Activated CD8-positive, alpha-beta memory T cell treated with anti-CD3 and anti-CD28 coated beads, Interleukin-2, amount 10 ng/mL, durations not matched to agents 7 days and 5 days (primary cell): Measurements from ENCODE around the gene TSPOAP1. TPM values are rescaled to one million over a fixed set of nuclear protein-coding genes. Genes with fewer than 3 reads are reported as not detected.

Experiments used
- ATAC-seq: fragments of 150-1000 bp; cut with Tn5 transposase; one replicate; pipeline ENCODE4 v1.10.0; 2021; ENCODE audit warnings: moderate library complexity
- CTCF ChIA-PET: fragments of 350-600 bp; sonication (Branson Sonifier 250); formaldehyde crosslinking; loops from one replicate; lab custom pipeline; 2021; ENCODE audit warnings: antibody characterized with exemption; lab: Charles Lee
- DNase-seq: peaks from one replicate; pipeline ENCODE4 v3.0.0-alpha.2; 2020
- H3K27ac Mint-ChIP-seq: one replicate; pipeline ENCODE4 v1.8.0; 2021; ENCODE audit warnings: mild to moderate bottlenecking, mixed read lengths
- H3K27me3 Mint-ChIP-seq: one replicate; pipeline ENCODE4 v1.8.0; 2021; ENCODE audit warnings: mixed read lengths
- H3K36me3 Mint-ChIP-seq: one replicate; pipeline ENCODE4 v1.8.0; 2021; ENCODE audit warnings: mild to moderate bottlenecking, mixed read lengths
- H3K4me1 Mint-ChIP-seq: one replicate; pipeline ENCODE4 v1.8.0; 2021; ENCODE audit warnings: mixed read lengths
- H3K4me3 Mint-ChIP-seq: one replicate; pipeline ENCODE4 v1.8.0; 2021; ENCODE audit warnings: mild to moderate bottlenecking, moderate library complexity, mixed read lengths
- H3K9me3 Mint-ChIP-seq: one replicate; pipeline ENCODE4 v1.8.0; 2022; ENCODE audit warnings: low read depth, mixed read lengths
- total RNA-seq, 2 experiments: library from RNA; stranded (reverse); gene quantifications; one replicate each; pipeline ENCODE4 v1.2.3, GENCODE V29; 2021

The TSPOAP1 gene
- total RNA-seq, 2 experiments from 2014 or later, result 25.6 to 66.3 TPM

DNA sequence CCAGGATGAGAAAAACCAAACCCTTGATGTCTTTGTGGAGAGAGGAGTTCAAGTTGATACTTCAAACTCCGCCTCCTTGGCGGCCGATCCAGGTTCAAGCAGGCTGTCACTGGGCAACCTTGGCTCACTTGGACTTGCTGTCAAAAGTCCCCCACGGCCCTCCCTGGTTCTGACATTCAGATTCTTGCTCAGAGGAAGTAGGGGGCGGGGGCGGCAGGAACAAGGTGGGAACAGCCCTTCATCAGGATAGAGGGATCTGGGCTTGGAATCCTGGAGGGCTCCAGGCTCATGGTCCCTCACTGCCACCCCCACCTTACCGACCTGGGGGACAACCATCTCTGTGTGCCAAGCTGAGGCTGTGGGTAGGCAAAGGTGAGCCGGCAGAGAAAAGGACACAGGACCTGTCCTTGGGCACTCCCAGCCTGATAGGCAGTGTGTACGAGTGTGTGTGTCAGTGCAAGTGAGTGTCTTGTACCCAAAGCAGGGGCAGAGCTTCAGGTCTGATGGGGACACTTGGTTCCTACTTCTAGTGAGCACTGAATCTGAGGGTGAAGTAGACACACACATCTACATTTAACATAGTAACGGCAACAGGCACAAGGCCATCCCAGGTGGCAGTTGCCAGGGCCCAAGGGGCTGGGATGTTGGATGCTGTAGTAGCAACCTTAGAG, 6.6 kb upstream of the TSPOAP1 start:
- peaks cover 52% of the 10 kb centered on the region for H3K36me3 Mint-ChIP-seq
- peaks cover 27% of the 10 kb centered on the region for H3K4me1 Mint-ChIP-seq
- no peaks in the 10 kb centered on the region for H3K9me3 Mint-ChIP-seq
- ATAC-seq (no peak), DNase-seq (peak; percentile 80)
- H3K27me3 Mint-ChIP-seq, result peaks cover 3% of the 10 kb centered on the region
- peak overlapping the region; percentile 98 for H3K27ac Mint-ChIP-seq
- peak overlapping the region; percentile 83 for H3K4me3 Mint-ChIP-seq
- CTCF ChIA-PET, result interaction anchor here (5.9 to 7.2 kb wide), 2 partner anchors 8 to 16 kb away, joined by 69 to 112 read pairs; partner anchors contain the start of gene SUPT4H1

DNA sequence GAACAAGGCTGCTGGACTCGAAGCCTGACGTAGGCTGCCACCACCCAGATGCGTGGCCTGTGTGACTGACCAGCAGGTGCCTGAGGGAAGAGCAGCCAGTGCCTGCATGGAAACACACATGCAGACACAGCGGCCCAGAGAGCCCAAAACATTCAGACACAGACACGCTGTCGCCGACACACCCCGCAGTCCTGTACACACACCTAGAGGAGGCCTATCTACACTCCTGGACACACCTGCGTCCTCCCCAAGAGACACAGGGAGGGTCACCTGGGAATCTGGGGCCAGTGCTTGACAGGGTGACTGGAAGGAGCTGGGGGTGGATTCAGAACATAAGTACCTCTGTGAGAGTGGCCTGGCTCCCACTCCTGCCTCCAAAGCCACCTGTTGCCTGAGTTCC, 6.1 kb upstream of the TSPOAP1 start:
- CTCF ChIA-PET, result interaction anchor here (1.7 to 7.2 kb wide), 2 partner anchors 9 to 17 kb away, joined by 7 to 112 read pairs; partner anchors contain the start of gene SUPT4H1
- H3K4me1 Mint-ChIP-seq, result peaks cover 26% of the 10 kb centered on the region
- H3K36me3 Mint-ChIP-seq, result peaks cover 51% of the 10 kb centered on the region
- ATAC-seq, result no peak
- peak; percentile 50 for DNase-seq
- no peaks in the 10 kb centered on the region for H3K9me3 Mint-ChIP-seq
- H3K4me3 Mint-ChIP-seq, result peak overlapping the region; percentile 83
- peak overlapping the region; percentile 98 for H3K27ac Mint-ChIP-seq
- H3K27me3 Mint-ChIP-seq, result peaks cover 3% of the 10 kb centered on the region

DNA sequence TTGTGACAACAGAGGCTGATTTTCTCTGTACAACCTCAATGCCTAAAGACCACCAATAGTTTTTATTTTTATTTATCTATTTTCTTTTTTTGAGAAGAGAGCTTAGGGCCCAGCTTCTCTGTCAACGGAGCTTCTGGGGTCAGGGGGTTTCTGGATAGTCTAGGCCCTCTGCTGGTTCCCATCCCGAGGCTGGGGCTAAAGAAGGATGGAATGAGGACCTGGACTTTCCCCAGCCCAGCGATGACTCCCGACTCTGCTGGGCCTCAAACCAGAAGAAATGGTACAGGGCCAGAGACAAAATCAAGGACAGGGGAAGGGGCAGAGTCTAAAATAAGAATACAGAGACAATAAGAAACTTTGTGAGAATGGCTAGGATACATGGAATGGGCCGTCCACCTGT, 5.7 kb upstream of the TSPOAP1 start:
- Mint-ChIP-seq H3K9me3 (no peaks in the 10 kb centered on the region), H3K4me1 (peaks cover 30% of the 10 kb centered on the region), H3K36me3 (peaks cover 51% of the 10 kb centered on the region), H3K4me3 (peak overlapping the region; percentile 83), H3K27me3 (peaks cover 3% of the 10 kb centered on the region), H3K27ac (peak overlapping the region; percentile 98)
- CTCF ChIA-PET, result interaction anchor here (1.7 to 7.2 kb wide), 2 partner anchors 9 to 18 kb away, joined by 7 to 112 read pairs; partner anchors contain the start of gene SUPT4H1
- ATAC-seq (no peak), DNase-seq (no peak)

DNA sequence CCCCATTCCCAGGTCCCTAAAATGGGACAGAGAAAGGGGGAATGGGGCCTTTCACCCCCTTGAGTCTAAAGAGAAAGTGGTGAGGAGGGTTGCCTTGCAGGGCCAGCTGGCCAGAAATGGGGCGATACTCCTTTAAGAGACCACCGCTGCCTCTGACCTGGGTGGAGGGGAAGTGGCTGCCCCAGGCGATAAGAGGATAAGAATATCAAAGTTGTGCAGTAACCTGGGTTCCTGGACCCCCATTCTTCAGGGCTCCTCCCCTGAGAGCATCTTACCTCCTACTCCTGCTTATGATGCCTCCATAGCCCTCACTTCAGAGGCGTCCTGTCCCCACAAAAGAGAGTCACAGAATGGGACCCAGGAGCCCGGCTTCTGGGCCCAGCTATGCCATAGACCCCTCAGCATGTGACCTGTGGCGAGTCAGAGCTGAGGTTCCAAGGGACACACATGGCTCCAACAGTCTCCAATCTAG, 5.2 kb upstream of the TSPOAP1 start:
- Mint-ChIP-seq H3K36me3 (peaks cover 53% of the 10 kb centered on the region), H3K27ac (peak overlapping the region; percentile 98), H3K4me3 (peak overlapping the region; percentile 83), H3K9me3 (no peaks in the 10 kb centered on the region), H3K4me1 (peaks cover 35% of the 10 kb centered on the region), H3K27me3 (peaks cover 3% of the 10 kb centered on the region)
- CTCF ChIA-PET, result interaction anchor here (1.1 to 7.2 kb wide), 3 partner anchors 10 to 18 kb away, joined by 5 to 112 read pairs (median 7); partner anchors contain the start of gene SUPT4H1
- ATAC-seq (no peak), DNase-seq (peak; percentile 85)

DNA sequence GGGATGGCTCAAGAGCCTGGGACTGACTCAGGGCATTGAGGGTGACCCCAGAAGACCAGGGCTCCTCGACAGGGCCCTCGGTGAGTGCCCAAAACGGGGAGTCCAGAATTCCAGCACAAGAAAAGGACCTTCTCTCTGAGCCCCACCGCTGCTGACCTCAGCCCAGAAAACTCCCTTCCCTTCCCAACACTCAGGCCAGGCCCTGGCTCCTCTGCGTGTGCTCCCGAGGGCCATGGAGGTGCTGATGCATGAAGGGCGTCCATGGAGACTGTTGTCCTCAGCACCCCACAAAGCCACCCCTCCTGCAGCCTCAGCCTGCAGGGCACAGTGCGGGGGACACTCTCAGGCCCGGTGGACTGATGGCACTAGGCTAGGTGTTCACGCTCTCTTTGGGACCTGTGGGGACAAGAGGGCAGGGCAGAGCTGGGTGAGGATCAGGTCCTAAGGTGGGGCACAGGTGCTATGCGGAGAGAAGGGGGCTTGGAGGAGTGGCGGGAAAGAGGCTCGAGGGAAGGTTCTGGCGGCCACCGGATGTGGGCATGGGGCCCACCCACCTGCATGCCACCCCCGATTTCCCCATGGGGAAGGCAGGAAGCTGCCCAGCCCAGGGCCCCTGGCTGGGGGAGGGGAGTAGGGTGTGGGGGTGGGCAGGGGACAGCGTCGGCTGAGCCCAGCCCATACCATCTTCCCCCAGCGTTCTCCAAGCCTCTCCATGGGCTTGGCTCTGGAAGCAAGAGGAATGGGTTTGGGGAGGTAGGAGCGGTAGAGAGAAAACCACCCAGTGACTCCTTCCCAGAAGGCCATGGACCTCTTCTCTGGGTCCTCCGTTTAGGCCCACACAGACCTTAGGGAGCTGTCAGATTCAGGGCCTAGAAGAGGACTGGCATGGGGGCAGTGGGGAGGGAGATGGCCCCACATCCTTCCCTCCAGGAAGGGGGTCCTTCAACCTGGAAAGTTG, 4.5 kb upstream of the TSPOAP1 start:
- CTCF ChIA-PET, result interaction anchor here (0.7 to 7.2 kb wide), 6 partner anchors 10 to 326 kb away, joined by 3 to 112 read pairs (median 4); partner anchors contain the start of genes SRSF1 and SUPT4H1
- Mint-ChIP-seq H3K9me3 (no peaks in the 10 kb centered on the region), H3K27me3 (peaks cover 3% of the 10 kb centered on the region), H3K36me3 (peaks cover 53% of the 10 kb centered on the region), H3K4me3 (peak overlapping the region; percentile 83), H3K4me1 (peaks cover 42% of the 10 kb centered on the region), H3K27ac (peak overlapping the region; percentile 98)
- no peak for ATAC-seq
- DNase-seq, result peak; percentile 85

DNA sequence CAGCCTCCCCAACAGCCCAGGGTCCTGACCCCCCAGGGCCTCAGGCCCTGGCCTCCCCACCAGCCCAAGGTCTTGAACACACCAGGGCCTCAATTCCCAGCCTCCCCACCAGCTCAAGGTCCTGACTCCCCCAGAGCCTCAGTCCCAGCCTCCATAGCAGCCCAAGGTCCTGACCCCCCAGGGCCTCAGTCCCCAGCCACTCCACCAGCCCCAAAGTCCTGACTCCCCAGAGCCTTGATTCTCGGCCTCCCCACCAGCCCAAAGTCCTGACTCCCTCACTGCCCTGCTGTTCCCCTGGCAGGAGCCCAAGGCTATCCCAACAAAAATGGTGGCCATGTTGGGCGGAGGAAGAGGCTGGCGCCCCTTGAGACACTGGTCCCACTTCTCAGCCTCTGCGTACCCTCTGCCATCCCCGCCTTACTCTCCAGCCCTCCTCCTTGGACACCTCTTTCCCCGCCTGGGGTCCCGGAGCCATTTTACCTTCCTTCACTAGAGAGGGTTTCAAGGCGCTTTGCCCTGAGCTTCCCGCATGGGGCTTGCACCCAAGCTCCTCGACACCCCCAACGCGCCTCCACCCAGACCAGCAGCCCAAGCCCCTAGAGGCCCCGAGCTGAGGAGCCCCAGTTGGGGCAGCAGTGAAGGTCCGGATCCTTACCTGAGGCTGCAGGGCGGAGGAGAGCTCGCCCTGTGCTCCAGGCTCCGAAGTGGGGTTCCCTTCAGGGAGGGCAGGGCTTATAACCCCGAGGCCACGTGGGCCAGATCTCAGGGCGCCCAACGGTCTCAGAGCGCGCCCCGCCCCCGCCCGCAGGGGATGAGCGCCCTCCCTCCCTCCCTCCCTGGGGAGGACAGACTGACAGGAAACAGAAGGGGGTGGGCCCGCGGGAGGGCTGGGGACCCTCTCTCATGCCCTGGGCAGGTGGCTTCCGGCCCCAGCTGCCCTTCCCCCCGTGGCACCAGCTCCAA, 3.5 kb upstream of the TSPOAP1 start:
- DNase-seq, result peak; percentile 96
- Mint-ChIP-seq H3K4me1 (peaks cover 47% of the 10 kb centered on the region), H3K27me3 (peaks cover 3% of the 10 kb centered on the region), H3K36me3 (peaks cover 52% of the 10 kb centered on the region), H3K9me3 (no peaks in the 10 kb centered on the region), H3K27ac (peak overlapping the region; percentile 99), H3K4me3 (peak overlapping the region; percentile 83)
- CTCF ChIA-PET, result interaction anchor here (0.7 to 7.2 kb wide), 4 partner anchors 11 to 325 kb away, joined by 3 to 112 read pairs (median 4); partner anchors contain the start of genes SRSF1 and SUPT4H1
- peak; percentile 27 for ATAC-seq

DNA sequence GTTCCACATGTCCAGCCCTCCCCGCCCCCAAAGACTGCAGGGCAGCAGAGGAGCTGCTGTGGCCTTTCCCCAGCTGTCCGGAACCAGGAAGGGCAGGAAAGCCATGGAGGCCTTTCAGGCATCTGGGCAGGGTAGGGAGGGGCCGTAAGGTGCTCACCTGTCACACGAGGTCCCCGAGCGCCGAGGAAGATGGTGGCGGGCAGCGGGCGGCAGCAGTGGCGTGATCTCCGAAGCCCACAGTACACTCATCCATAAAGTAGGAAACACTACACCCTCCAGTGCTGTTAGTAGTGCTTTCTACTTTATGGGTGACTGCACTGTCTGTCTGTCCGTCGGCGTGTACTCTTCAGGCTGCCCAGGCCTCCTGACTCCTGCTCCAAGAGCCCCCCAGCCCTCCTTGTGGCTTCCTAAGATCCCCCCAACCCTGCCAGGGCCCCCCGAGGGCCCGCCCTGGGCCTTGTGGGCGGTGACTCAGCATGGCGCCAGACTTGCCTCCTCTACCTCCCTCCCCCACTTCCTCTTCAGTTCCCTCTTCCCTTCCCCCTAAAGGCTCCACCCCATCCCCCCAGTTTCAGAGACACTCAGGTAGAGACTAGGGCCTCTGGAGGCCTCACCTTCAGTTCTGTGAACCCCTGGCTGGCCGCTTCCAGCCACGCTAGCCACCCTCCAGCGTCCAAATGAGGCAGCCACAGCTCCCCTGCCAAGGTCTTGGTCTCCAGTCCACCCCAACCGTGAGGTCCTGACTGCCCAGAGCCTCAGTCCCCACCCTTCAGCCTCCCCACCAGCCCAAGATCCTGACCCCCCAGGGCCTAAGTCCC, 2.6 kb upstream of the TSPOAP1 start:
- peak; percentile 86 for DNase-seq
- H3K4me1 Mint-ChIP-seq, result peaks cover 41% of the 10 kb centered on the region
- CTCF ChIA-PET, result interaction anchor here (1.2 to 7.2 kb wide), 3 partner anchors 12 to 21 kb away, joined by 3 to 112 read pairs (median 4); partner anchors contain the start of gene SUPT4H1
- H3K27me3 Mint-ChIP-seq, result peaks cover 3% of the 10 kb centered on the region
- H3K36me3 Mint-ChIP-seq, result peaks cover 48% of the 10 kb centered on the region
- H3K27ac Mint-ChIP-seq, result peak overlapping the region; percentile 99
- ATAC-seq, result no peak
- no peaks in the 10 kb centered on the region for H3K9me3 Mint-ChIP-seq
- H3K4me3 Mint-ChIP-seq, result peak overlapping the region; percentile 83

DNA sequence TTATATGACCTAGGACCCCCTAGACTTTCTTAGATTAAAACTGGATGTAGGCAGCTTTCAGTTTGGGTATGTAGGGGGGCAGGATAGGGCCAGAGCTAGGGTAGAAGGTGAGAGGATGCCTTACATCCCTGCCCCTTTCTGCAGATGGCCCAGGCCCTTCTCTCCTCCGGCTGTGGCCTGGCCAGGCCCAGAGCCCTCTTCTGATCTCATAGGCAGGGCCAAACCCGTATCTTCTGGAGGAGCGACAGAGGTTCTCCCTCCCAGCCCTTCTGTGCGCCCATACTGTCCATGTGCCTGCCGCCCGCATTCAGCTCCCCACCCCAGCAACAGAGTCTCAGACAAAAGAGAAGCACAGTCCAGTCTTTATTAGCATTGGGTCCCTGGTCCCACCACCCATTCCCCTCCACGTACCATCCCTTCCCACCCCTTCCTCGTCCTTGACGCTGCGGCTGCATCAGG, 2.0 kb upstream of the TSPOAP1 start:
- peaks cover 3% of the 10 kb centered on the region for H3K27me3 Mint-ChIP-seq
- peak overlapping the region; percentile 99 for H3K27ac Mint-ChIP-seq
- no peaks in the 10 kb centered on the region for H3K9me3 Mint-ChIP-seq
- CTCF ChIA-PET, result interaction anchor here (7.2 kb wide), 1 partner anchor 13 kb away, joined by 112 read pairs; no protein-coding TSS in a partner anchor
- DNase-seq (peak; percentile 72), ATAC-seq (no peak)
- H3K36me3 Mint-ChIP-seq, result peaks cover 48% of the 10 kb centered on the region
- peak overlapping the region; percentile 83 for H3K4me3 Mint-ChIP-seq
- peaks cover 39% of the 10 kb centered on the region for H3K4me1 Mint-ChIP-seq

DNA sequence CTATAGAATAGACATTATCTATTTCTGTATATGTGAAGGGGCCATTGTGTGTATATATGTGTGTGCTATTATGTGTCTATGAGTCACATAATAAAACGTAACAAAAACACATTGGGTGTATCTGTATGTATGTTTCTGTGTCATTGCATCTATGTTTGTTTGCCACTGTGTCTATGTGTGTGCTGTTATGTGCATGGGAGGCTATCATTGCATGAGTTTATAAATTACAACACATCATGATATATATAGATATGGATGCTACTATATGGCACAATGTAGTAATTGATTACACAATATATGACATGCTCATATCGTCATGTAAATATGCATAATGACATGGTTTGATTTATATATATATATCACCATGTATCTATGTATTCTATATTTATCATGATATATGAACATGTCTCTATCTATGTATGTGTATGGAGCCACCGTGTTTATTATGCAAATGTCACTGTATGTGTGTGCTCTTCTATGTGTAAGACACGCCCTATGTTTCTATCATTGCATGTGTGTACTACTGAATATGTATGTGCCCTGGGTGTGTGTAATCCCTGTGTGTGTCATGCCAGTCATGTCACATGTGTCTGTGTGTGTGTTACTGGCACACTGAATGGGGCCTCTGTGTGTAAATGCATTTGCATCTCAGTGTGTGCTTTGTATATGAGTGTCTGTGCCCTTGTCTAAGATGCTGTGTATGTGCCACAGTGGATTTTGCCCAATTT, 1.4 kb upstream of the TSPOAP1 start:
- H3K4me1 Mint-ChIP-seq, result peaks cover 37% of the 10 kb centered on the region
- H3K36me3 Mint-ChIP-seq, result peaks cover 46% of the 10 kb centered on the region

DNA sequence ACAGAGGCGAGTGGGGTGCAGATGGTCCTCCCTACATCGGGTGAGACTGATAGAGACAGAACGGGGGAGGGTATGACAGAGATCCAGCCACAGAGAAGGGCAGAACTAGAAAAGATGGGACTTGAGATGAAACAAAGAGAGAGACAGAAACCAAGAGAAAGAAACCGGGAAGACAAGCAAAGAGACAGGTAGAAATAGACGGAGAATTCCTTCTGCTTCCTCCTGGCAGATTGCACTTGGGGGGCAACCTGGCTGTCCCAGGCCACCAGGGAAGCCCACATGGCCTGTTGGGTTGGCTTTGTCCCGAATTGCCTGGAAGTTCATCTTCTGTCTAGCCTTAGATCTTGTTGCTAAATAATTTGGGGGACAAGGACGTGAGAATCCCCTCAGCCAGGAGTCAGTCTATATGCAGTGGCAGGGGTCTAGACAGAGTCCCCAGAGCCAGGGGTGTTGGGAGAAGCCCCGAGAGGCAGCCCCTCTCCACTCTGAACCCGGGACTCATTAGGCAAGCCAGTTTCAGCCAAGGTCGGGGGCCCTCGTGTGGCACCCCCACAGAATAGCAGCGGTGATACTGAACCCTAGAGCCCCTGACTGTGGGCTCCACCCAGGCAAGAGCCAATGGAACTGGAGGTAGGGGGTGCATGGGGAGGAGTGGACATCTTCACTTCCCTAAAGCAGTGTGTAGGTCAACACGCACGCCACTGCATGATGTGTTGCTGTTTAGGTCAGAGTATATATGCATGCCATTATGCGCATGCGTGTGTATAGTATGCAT, 627 bp upstream of the TSPOAP1 start:
- peaks cover 42% of the 10 kb centered on the region for H3K36me3 Mint-ChIP-seq
- H3K9me3 Mint-ChIP-seq, result no peaks in the 10 kb centered on the region
- H3K4me1 Mint-ChIP-seq, result peaks cover 35% of the 10 kb centered on the region
- peak; percentile 25 for ATAC-seq
- DNase-seq, result peak; percentile 94
- H3K27me3 Mint-ChIP-seq, result peaks cover 3% of the 10 kb centered on the region
- CTCF ChIA-PET, result interaction anchor here (1.4 to 4.0 kb wide), 4 partner anchors 8 to 79 kb away, joined by 3 to 63 read pairs (median 20); partner anchors contain the start of gene SUPT4H1
- H3K27ac Mint-ChIP-seq, result peak overlapping the region; percentile 99
- peak overlapping the region; percentile 83 for H3K4me3 Mint-ChIP-seq

More for the DNA sequence above, 1.4 kb upstream of the TSPOAP1 start:
- H3K9me3 Mint-ChIP-seq, result no peaks in the 10 kb centered on the region
- CTCF ChIA-PET, result interaction anchor here (7.2 kb wide), 1 partner anchor 13 kb away, joined by 112 read pairs; no protein-coding TSS in a partner anchor
- peak overlapping the region; percentile 83 for H3K4me3 Mint-ChIP-seq
- peak overlapping the region; percentile 99 for H3K27ac Mint-ChIP-seq
- H3K27me3 Mint-ChIP-seq, result peaks cover 3% of the 10 kb centered on the region
- ATAC-seq (peak; percentile 3), DNase-seq (peak; percentile 81)
